Measurements from ENCODE around the gene PARP4. TPM values are rescaled to one million over a fixed set of nuclear protein-coding genes. Genes with fewer than 3 reads are reported as not detected.
"Not testable (repeated sequence)": the region's sequence is repeated elsewhere in the genome, so short reads cannot be mapped to it uniquely, and the experiment has no call there.

The PARP4 gene
- polyA plus RNA-seq, 2 of the 4 experiments (the other 2 are of a cell fraction), result 25.8 to 70.4 TPM

DNA sequence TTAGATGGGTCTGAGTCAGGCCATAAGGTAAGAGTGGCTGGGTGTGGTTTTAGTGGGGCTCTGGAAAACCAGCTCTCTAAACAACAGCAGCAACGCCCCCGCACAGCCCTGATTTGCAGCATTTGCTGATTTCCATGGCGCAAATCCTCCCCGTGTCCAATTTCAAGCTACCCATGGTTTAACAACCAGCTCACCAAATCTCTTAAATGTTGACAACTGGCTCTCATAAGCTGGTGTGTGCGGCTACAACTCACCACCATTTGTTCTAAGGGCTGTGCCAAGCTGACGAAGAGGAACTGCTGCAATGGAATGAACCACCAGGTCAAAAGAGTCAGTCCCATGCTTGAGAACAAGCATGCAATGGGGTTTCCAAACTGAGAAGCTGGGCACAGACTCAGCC is 22.9 kb downstream of the PARP4 start:
- ChIA-PET POLR2A (no interaction called here), CTCF (no interaction called here)
- DNase-seq (ENCODE audit: low read depth in 1 of 2, low spot score in 1 of 2), result no peak
- 100% methylated on average over 6 of the region's 6 CpGs for WGBS (ENCODE audit: missing lambda C conversion rate)
- no peaks in the 10 kb centered on the region for H3K9me3 ChIP-seq
- no peak for ATAC-seq
- H3K27ac ChIP-seq, result no peak overlapping the region
- no peak overlapping the region for H3K4me2 ChIP-seq
- TF ChIP-seq BHLHE40 (IDR thresholded peaks at IDR 0.05; ENCODE audit: low read depth, low read length) (no peak), SMC3 (IDR thresholded peaks at IDR 0.05) (no peak), FOSL2 (IDR thresholded peaks at IDR 0.05) (no peak), FOSL2 (CRISPR knock-in tag; IDR thresholded peaks at IDR 0.05) (no peak), JUN (IDR thresholded peaks at IDR 0.05) (no peak), RNF2 (IDR thresholded peaks at IDR 0.05; ENCODE audit: borderline replicate concordance, low read depth) (no peak), KDM1A (IDR thresholded peaks at IDR 0.05; ENCODE audit: low read depth) (no peak), MYC (IDR thresholded peaks at IDR 0.05; ENCODE audit: borderline replicate concordance, low read length) (no peak), RARB (CRISPR knock-in tag; IDR thresholded peaks at IDR 0.05) (no peak), HDAC2 (IDR thresholded peaks at IDR 0.05) (no peak), MAFK (IDR thresholded peaks at IDR 0.05; ENCODE audit: partially characterized antibody) (no peak), FOXS1 (CRISPR knock-in tag; IDR thresholded peaks at IDR 0.05) (no peak), MAX (IDR thresholded peaks at IDR 0.05) (no peak), RCOR1 (IDR thresholded peaks at IDR 0.05; ENCODE audit: low read depth, low read length) (no peak), RFX5 (IDR thresholded peaks at IDR 0.05) (no peak)
- TF ChIP-seq, protein P1, sequence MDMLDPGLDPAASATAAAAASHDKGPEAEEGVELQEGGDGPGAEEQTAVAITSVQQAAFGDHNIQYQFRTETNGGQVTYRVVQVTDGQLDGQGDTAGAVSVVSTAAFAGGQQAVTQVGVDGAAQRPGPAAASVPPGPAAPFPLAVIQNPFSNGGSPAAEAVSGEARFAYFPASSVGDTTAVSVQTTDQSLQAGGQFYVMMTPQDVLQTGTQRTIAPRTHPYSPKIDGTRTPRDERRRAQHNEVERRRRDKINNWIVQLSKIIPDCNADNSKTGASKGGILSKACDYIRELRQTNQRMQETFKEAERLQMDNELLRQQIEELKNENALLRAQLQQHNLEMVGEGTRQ (IDR thresholded peaks at IDR 0.05), result no peak
- no peak for FAIRE-seq
- no peak overlapping the region for H3K4me3 ChIP-seq
- H3K4me1 ChIP-seq, result no peaks in the 10 kb centered on the region

DNA sequence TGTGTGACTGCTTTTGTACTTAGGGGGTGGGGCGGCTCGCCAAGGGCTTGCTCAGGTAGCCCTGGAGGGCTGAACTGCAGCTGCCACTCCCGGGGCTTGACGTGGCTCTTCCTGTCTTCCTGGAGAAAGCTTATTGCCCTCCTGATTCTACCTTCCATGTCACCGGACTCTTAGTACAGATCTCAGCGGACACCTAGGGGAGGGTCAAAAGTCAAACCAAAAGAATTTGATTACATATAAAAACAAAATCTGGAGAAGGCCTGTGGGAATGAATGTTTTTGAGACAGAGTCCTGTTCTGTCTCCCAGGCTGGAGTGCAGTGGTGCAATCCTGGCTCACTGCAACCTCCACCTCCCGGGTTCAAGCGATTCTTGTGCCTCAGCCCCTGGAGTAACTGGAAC is 24.5 kb downstream of the PARP4 start:
- CTCF ChIA-PET; H3K27ac ChIP-seq; H3K4me1 ChIP-seq; POLR2A ChIA-PET; H3K4me2 ChIP-seq; H3K4me3 ChIP-seq; H3K9me3 ChIP-seq; FAIRE-seq; DNase-seq (ENCODE audit: low read depth in 1 of 2, low spot score in 1 of 2); ATAC-seq: not testable (repeated sequence)
- 97% methylated on average over 8 of the region's 8 CpGs for WGBS (ENCODE audit: missing lambda C conversion rate)

DNA sequence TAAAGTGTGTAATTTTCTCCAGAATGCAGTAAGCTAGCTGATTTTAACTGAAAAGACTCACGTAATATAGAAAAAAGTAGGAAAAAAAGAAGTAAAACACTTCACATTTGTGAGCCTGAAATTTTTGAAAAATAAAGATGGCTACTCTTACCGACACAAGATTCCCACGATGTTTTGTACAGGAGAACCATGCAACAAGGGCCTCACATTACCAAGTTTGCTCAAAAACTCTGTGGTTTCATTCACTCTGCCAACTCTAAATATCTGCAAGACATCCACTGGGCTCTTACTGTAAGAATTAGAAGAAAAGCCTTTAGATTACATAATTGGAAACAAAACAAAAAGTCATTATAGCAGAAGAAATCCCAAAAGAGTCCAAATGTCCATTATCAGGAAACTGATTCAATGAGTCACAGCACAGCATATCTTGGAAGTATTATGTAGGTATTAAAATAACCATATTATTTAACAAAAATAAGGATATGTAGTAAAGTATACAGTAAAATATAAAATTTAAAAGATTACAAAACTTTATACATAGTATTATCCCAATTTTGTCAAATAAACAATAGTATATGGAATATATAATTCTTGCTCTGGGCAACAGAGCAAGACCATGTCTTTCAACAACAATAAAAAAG is 26.4 kb downstream of the PARP4 start:
- POLR2A ChIA-PET; H3K4me2 ChIP-seq; ATAC-seq; DNase-seq (ENCODE audit: low read depth in 1 of 2, low spot score in 1 of 2); H3K9me3 ChIP-seq; H3K4me1 ChIP-seq; H3K4me3 ChIP-seq; CTCF ChIA-PET; H3K27ac ChIP-seq; FAIRE-seq: not testable (repeated sequence)
- 98% methylated on average over 3 of the region's 3 CpGs for WGBS (ENCODE audit: missing lambda C conversion rate)

DNA sequence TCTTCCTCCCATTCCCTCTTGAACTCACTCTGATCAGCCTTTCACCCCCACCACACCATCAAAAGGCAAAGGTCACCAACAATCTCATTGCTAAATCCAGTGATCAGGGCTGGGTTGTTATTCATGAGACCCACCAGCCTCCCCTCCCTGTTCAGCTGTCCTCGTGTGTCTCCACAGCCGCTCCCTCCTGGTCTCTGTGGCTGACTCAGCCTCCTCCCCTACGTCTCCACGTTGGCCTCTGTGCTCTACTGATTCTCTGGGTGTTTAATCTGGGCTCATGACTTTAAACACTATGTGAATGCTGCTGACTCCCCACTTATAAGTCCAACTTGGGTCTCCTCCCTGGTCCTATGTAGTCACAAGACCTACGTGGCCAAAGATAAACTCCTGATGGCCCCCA is 38.9 kb downstream of the PARP4 start:
- 97% methylated on average over 5 of the region's 5 CpGs for WGBS (ENCODE audit: missing lambda C conversion rate)
- CTCF ChIA-PET, result no interaction called here
- no peaks in the 10 kb centered on the region for H3K4me1 ChIP-seq
- H3K4me2 ChIP-seq, result no peak overlapping the region
- POLR2A ChIA-PET, result no interaction called here
- DNase-seq (ENCODE audit: low read depth in 1 of 2, low spot score in 1 of 2) (no peak), FAIRE-seq (no peak), ATAC-seq (no peak)
- H3K9me3 ChIP-seq, result no peaks in the 10 kb centered on the region
- no peak overlapping the region for H3K27ac ChIP-seq
- TF ChIP-seq GATA3 (IDR thresholded peaks at IDR 0.05; ENCODE audit: borderline replicate concordance), result no peak
- TF ChIP-seq FOXS1 (CRISPR knock-in tag; IDR thresholded peaks at IDR 0.05), result no peak
- no peak for TF ChIP-seq EHF (CRISPR knock-in tag; IDR thresholded peaks at IDR 0.05)
- TF ChIP-seq ELK1 (IDR thresholded peaks at IDR 0.05; ENCODE audit: low read depth, low read length), result no peak
- no peak overlapping the region for H3K4me3 ChIP-seq

GRCh38 chr13:24472129-24472528 is 40.4 kb downstream of the PARP4 start:
- H3K4me2 ChIP-seq; H3K9me3 ChIP-seq; H3K27ac ChIP-seq; POLR2A ChIA-PET; CTCF ChIA-PET; FAIRE-seq; H3K4me1 ChIP-seq; H3K4me3 ChIP-seq; ATAC-seq; DNase-seq (ENCODE audit: low read depth in 1 of 2, low spot score in 1 of 2): not testable (repeated sequence)
- WGBS (ENCODE audit: missing lambda C conversion rate), result 91% methylated on average over 5 of the region's 5 CpGs

Data from A549 (cell line).